ENCODE measurements around the gene ZNF334. TPM values are rescaled to one million over a fixed set of nuclear protein-coding genes. Genes with fewer than 3 reads are reported as not detected.
A peak's percentile ranks its signal among the peaks of the same experiment; 100 is the strongest.

ZNF334 gene
- total RNA-seq, 1 donor = 5.8 TPM

DNA sequence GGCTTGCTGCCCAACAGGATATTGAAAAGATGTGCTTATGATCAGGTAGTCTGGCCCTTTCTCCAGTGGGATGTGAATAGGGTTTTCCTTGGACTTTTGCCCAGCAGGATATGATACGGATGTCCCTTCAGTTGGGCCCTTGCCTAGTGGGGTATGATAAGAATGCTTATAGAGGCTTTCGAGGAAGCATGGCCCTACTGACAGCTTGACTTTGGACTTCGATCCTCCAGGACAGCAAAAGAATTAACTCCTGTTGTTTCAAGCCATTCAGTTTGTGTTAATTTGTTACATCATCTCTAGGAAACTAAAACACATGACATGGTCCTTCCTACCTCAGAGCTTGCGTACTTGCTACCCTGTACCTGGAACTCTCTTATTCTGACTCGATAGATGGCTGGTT, 9.7 kb upstream of the ZNF334 start:
- no peaks in the 10 kb centered on the region for H4K20me1 ChIP-seq (ENCODE audit: insufficient read depth, low read length)
- H3K4me1 ChIP-seq (ENCODE audit: insufficient read depth, low read length) = no peaks in the 10 kb centered on the region
- DNase-seq (ENCODE audit: insufficient read length, low spot score, missing footprints) = no peak
- H3K27ac ChIP-seq (ENCODE audit: low read depth, low read length) = no peak overlapping the region
- H3K79me2 ChIP-seq (ENCODE audit: insufficient read depth, low read length) = no peaks in the 10 kb centered on the region
- TF ChIP-seq CTCF (IDR thresholded peaks at IDR 0.05; ENCODE audit: extremely low read depth, low read depth, low read length) = no peak
- no peaks in the 10 kb centered on the region for H3K9me3 ChIP-seq (ENCODE audit: low read depth, low read length)
- no peaks in the 10 kb centered on the region for H3K36me3 ChIP-seq (ENCODE audit: insufficient read depth, low read length)
- H3K4me3 ChIP-seq (ENCODE audit: insufficient read depth, low read length) = no peak overlapping the region
- H3K27me3 ChIP-seq (ENCODE audit: insufficient read depth, low read length) = no peaks in the 10 kb centered on the region
- H3K4me2 ChIP-seq (ENCODE audit: insufficient read depth, low read length) = no peak overlapping the region
- H2AFZ ChIP-seq (ENCODE audit: low read length) = no peak overlapping the region

GRCh38 chr20:46520976-46521579, 7.7 kb upstream of the ZNF334 start:
- H3K27me3 ChIP-seq (ENCODE audit: insufficient read depth, low read length) = no peaks in the 10 kb centered on the region
- DNase-seq (ENCODE audit: insufficient read length, low spot score, missing footprints) = no peak
- TF ChIP-seq CTCF (IDR thresholded peaks at IDR 0.05; ENCODE audit: extremely low read depth, low read depth, low read length) = peak; percentile 68

GRCh38 chr20:46520540-46520939, 7.2 kb upstream of the ZNF334 start:
- Histone ChIP-seq H3K4me1 (ENCODE audit: insufficient read depth, low read length) (no peaks in the 10 kb centered on the region), H4K20me1 (ENCODE audit: insufficient read depth, low read length) (no peaks in the 10 kb centered on the region), H3K9me3 (ENCODE audit: low read depth, low read length) (no peaks in the 10 kb centered on the region), H3K79me2 (ENCODE audit: insufficient read depth, low read length) (no peaks in the 10 kb centered on the region), H3K4me2 (ENCODE audit: insufficient read depth, low read length) (no peak overlapping the region), H3K27me3 (ENCODE audit: insufficient read depth, low read length) (no peaks in the 10 kb centered on the region), H3K27ac (ENCODE audit: low read depth, low read length) (no peak overlapping the region), H3K4me3 (ENCODE audit: insufficient read depth, low read length) (no peak overlapping the region), H2AFZ (ENCODE audit: low read length) (no peak overlapping the region), H3K36me3 (ENCODE audit: insufficient read depth, low read length) (no peaks in the 10 kb centered on the region)
- no peak for DNase-seq (ENCODE audit: insufficient read length, low spot score, missing footprints)
- no peak for TF ChIP-seq CTCF (IDR thresholded peaks at IDR 0.05; ENCODE audit: extremely low read depth, low read depth, low read length)

More at GRCh38 chr20:46520976-46521579, 7.7 kb upstream of the ZNF334 start:
- Histone ChIP-seq H4K20me1 (ENCODE audit: insufficient read depth, low read length) (no peaks in the 10 kb centered on the region), H3K4me2 (ENCODE audit: insufficient read depth, low read length) (no peak overlapping the region), H3K36me3 (ENCODE audit: insufficient read depth, low read length) (no peaks in the 10 kb centered on the region), H3K4me3 (ENCODE audit: insufficient read depth, low read length) (no peak overlapping the region), H3K4me1 (ENCODE audit: insufficient read depth, low read length) (no peaks in the 10 kb centered on the region), H2AFZ (ENCODE audit: low read length) (no peak overlapping the region), H3K79me2 (ENCODE audit: insufficient read depth, low read length) (no peaks in the 10 kb centered on the region), H3K27ac (ENCODE audit: low read depth, low read length) (no peak overlapping the region), H3K9me3 (ENCODE audit: low read depth, low read length) (no peaks in the 10 kb centered on the region)

DNA sequence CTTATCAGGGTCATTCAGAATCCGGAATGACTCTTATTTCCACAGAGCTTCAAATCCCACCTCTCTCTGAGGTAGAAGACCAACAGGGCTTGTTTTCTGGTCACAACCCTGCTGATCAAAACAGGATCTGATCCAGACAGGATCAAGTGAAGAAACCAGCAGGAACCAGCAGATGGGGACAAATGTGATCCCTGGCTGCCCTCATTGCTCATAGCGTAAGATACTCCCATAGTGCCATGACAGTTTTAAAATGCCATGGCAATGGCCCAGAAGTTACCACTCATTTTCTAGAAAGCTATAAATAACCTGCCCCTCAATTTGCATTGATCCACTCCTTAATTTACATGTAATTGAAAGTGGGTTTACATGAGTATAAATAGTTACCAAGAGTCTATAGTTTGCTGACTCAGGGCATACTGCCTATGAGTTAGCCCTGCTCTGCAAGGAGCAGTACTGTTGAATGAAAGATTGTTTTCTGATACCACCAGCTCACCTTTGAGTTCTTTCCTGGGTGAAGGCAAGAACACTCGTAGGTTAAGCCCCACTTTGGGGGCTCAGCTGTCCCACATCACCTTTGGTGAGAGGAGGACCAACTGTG, 6.2 kb upstream of the ZNF334 start:
- no peaks in the 10 kb centered on the region for H3K4me1 ChIP-seq (ENCODE audit: insufficient read depth, low read length)
- H2AFZ ChIP-seq (ENCODE audit: low read length) = no peak overlapping the region
- H4K20me1 ChIP-seq (ENCODE audit: insufficient read depth, low read length) = no peaks in the 10 kb centered on the region
- no peak overlapping the region for H3K4me2 ChIP-seq (ENCODE audit: insufficient read depth, low read length)
- no peaks in the 10 kb centered on the region for H3K79me2 ChIP-seq (ENCODE audit: insufficient read depth, low read length)
- H3K27me3 ChIP-seq (ENCODE audit: insufficient read depth, low read length) = no peaks in the 10 kb centered on the region
- no peaks in the 10 kb centered on the region for H3K36me3 ChIP-seq (ENCODE audit: insufficient read depth, low read length)
- H3K9me3 ChIP-seq (ENCODE audit: low read depth, low read length) = no peaks in the 10 kb centered on the region
- no peak overlapping the region for H3K4me3 ChIP-seq (ENCODE audit: insufficient read depth, low read length)
- no peak for TF ChIP-seq CTCF (IDR thresholded peaks at IDR 0.05; ENCODE audit: extremely low read depth, low read depth, low read length)
- H3K27ac ChIP-seq (ENCODE audit: low read depth, low read length) = no peak overlapping the region
- DNase-seq (ENCODE audit: insufficient read length, low spot score, missing footprints) = no peak
